Activated T-helper 9 cell treated with anti-CD3 and anti-CD28 coated beads, Interleukin-2, amount 50 U/mL, for 16 hours (primary cell): ENCODE measurements around the gene UBAC1.
A peak's percentile ranks its signal among the peaks of the same experiment; 100 is the strongest.

Experiments used
- DNase-seq: peaks from one replicate; pipeline ENCODE4 v3.0.0-alpha.2; 2020; ENCODE audit warnings: low read depth

The UBAC1 gene

DNA sequence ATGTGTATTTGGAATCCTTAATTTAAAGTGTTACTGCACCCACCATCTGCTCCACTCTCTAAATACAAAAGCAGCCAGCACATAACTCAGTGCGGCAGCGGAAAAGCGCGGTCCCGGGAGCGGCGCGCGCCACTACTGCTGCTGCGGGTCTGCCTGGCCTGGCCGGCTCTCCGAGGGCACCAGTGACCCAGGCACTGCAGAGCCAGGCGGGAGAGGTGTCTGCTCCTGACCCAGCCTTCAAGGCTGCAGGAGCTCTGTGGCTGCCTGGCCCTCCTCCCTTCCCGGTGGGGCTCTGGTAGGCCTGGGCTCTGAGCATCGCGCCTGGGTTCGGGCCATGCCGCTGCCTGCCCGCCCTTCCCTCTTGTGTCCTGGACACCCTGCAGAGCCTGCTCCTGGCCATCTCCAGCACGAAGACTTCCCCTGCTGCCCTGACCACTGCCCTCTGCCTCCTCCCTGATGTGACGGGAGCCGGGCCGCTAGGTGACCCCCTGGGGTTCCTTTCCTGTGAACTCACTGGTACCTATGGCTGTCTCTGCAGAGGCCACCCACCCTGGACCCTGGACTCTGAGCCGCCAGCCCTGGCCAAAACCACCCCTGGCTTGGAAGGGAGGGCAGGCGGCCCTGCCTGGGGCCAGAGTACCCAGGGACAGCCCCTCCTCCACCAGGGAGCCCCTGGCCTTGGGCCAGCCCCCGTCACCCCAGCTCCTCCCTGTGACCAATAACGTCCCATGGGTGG, 32.8 kb upstream of the UBAC1 start:
- no peak for DNase-seq

DNA sequence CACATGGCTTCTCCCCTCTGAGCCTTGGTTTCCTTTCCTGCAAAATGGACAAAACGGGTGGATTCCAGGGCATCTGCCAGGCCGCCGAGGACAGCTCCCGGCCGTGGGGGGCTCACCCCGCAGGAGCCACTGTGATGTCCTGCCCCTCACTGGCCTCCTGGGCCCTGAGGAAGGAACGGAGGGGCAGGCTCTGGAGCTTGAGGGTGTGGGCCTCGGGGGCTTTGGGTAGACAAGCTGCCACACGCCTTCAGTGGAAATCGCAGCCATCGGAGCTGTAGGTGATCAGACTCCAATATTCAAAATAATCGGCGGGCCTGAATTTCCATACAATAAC, 32.2 kb upstream of the UBAC1 start:
- no peak for DNase-seq

DNA sequence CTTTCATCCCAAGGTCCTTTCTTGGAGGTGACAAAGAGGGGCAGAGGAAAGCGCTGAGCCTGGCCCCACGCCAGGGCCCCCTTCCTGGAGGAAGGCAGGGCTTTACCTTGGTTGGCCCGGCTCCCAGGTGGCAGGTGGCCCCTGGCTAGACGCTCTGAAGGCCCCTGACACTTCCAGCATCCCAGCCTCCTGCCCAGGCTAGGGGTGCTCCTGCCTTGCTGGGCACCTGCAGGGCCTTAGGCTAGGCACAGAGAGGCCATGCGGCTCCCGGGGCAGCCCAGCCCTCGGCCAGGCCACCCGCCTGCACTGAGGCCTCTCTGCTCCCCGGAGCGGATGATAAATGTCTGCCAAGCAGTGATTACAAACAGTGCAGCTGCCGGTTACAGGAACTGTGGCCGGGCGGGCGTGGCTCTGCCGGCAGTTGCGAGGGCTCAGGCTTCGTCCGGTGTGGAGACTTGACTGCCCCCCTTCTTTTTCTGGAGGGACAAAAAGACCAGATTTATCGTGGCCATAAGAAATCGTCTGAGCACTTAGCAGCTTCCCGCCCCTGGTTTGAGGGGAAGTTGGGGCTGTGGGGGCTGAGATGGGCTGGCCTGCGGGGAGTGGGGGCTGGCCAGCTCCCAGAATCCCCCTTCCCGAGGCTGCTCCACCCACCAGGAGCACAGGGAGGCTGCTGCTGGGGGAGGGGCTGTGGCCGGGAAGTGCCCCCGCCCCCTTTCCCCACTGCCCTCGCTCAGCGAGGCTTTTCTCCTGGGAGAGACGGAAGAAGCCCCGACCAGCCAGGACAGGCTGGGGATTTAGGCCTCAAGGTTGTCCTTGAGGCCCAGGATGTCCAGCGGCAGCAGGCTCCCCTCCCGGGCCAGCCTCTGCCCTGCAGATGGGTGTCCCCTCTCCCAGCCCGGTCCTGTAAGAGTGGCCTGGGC, 31.6 kb upstream of the UBAC1 start:
- DNase-seq, result no peak

DNA sequence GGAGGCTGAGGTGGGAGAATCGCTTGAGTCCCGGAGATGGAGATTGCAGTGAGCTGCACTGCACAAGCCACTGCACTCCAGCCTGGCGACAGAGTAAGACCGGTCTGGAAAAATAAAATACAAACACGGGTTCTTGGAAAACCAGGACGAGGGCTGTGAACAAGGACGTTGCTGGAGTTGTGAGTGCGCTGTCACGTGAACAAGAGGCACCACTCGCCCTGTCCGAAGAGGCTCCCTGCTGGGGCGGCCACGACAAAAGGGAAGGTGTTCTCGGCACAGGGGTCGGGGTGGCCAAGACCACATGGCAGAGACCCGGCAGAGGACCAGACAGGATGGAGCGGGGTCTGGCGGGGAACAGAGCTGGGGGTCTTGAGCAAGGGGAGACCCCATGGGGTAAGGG, 30.6 kb upstream of the UBAC1 start:
- DNase-seq, result no peak

DNA sequence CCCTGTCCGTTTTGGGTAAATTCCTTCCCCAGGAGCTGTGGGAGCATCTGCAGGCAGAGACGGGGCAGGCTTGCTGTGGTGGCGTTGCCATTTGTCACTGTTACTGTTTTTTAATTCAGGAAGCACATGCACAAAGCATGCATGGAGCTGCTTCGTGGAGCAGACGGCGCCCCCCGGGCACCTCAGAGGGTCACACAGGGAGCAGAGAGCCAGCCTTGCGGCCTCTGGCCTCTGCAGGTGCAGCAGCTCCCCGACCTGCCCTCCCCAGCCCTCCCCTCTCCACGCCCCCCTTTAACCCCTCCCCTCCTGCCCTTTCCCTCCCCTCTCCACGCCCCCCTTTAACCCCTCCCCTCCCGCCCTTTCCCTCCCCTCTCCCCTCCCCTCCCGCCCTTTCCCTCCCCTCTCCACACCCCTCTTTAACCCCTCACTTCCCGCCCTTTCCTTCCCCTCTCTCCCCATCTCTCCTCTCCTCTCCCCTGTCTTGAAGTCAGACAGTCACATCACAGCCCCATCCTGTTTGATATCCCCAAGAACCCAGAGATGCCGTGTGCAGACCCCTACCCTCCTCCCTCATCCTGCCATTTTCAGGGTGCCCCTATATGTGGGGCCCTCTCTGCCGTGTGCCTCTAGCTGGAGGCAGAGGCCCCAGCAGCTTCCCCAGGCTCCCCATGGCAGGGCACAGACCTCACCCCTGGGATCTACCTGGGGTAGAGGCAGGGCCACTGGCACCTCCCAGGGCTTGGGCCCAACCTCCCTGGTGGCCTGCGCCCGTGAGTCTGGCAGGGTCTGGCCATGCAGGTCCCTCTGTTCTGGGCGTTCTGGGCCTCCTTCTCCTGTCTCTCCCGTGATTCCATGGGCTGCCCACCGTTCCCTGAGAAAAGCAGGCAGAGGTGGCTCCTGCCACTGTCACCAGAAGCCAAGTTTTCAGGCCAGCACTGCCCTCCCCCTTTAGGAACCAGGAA, 29.6 kb upstream of the UBAC1 start:
- peak; percentile 26 for DNase-seq

DNA sequence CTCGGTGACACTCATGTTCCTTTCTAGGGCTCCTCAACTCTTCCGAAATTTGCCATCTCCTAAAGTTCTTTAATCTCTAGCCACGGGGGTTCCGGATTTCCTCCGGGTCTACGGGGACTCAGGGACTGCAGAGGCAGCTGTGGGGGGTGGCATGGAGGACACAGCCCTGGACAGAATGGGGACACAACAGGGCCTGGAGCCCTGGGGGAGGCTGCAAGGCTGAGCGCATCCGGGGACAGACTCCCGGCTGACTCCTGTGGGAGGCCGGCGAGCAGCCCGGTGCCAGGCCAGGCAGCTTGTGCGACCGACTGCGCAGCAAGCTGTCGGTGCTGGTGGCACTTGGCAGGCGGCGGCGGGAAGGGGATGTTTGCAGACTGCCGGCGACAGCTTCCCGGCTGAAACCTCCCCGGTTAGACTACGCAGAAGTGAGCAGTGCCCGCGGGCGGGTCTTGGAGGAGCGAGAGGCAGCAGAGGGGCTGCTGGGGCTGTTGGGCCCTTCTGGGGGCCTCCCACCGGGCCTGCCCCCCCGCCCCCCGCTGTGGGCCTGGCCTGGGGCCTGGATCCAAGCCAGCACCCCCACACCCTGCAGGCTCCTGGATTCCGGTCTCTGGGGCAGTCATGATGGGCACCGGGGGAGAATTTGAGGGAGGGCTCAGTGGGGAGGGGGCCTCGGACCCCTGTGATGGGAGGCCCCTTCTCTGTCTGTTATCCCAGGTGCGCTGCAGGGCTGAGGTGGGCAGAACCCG, 28.7 kb upstream of the UBAC1 start:
- DNase-seq, result no peak

DNA sequence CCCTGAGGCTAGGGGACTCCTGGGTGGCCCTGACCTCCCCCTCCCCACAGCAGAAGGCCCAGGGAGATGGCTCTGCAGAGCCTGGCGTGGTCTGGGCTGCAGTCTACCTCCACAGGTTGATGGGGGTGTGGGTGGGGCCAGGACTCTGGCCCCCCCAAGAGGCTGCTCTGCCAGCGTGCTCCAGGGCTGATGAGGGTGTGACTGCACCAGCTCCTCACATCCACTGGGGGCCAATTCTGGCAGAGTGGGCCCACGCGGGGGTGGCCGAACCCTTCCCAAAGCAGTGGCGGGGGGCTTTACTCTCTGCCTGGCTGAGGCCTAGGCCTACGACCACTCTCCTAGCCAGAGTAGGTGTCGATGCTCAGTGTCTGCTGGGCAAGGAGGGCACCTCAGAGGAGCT, 28.0 kb upstream of the UBAC1 start:
- no peak for DNase-seq

DNA sequence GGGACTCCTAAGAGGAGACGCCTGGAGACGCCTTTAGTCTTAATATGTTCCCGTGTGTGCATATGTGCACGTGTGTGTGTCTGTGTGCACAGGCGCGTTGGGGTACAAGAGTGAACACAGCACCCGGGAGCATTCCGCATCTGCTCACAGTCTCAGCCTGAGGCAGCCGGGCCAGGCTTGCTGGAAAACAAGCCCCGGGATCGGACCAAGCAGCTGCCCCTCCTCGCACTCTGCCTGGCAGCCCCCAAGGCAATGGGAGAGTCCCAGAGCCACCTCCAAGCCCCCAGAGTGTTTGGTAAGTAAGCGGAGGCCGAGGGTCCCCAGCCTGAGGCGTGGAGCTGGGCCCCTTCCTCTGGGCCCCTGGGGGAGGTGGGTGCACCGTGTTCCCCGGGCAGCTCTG, 27.3 kb upstream of the UBAC1 start:
- DNase-seq, result no peak

DNA sequence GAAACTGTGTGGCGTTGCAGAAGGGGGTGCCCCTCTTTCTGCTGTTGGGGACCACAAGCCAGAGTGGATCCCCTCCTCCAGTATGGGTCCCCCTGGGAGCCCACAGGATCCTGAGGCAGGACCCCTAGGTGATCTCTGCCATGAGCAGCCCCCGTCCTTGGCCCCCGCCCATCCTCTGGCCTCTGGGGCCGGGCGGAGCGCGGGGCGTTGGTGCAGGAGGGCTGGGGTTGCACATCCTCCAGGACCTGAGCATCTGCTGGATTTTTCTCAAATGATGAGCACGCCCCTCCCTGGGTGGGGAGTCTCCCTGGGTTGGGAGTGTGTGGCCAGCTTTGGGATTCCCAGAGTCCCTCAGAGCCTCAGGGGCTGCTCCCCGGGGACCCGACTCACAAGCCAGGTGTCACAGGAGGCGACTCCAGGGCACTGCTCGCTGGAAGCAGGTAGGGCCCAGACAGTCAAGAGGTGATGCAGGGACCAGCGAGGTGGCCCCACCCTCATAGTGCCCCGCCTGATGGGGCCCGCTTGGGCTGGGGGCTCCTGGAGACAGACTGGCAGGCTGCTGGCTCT, 26.7 kb upstream of the UBAC1 start:
- no peak for DNase-seq

DNA sequence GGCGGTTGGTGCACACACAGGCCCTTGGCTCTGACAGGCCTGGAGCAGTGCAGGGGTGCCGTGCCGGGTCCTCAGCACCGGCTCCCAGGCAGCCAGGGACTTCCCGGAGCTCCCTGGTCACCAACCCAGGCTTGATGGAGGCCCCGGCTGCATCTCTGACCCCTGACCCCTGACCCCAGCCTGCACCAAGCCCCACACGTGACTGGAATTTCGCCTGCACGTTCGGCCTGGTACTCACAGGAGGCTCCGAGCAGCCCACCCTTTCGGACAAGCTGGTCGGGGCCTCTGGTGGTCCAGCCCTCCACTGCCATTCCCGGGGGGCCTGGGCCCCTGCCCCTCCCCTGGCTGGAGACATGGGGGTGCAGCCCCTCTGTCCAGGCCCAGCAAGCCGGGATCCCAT, 25.4 kb upstream of the UBAC1 start:
- DNase-seq, result no peak

DNA sequence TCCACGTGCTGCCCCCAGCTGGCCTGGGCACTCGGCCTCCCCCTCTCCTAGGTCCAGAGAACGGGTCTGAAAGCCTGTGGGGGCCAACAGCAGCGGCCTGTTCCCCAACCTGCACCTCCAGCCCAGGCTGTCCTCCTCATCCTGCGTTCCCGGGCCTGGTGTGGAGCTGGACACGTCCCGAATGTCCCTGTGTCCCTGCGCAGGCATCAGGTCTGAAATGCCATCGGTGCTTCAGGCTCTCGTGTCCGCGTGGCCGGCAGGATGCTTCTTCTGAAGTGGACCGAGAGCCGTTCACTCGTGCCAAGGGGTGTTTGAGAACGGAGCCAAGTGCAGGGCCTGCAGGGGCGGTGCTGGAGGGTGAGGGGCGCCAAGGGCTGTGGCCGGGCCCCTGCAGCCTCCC, 24.7 kb upstream of the UBAC1 start:
- no peak for DNase-seq

DNA sequence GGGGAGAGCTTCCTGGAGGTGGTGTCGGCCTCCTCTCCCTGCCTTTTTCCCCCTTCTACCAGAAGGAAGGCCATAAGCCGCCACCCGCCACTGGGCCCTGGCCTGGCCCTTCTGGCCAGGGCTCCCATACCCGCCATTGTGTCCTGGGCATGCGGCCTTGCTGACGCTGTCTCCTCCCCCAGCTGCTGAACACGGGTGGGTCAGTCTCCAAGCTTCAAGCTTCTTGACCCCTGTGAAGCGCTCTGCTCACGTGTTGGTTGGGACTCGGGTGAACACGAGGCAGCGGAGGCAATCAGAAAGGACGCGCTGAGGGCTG, 24.2 kb upstream of the UBAC1 start:
- no peak for DNase-seq

DNA sequence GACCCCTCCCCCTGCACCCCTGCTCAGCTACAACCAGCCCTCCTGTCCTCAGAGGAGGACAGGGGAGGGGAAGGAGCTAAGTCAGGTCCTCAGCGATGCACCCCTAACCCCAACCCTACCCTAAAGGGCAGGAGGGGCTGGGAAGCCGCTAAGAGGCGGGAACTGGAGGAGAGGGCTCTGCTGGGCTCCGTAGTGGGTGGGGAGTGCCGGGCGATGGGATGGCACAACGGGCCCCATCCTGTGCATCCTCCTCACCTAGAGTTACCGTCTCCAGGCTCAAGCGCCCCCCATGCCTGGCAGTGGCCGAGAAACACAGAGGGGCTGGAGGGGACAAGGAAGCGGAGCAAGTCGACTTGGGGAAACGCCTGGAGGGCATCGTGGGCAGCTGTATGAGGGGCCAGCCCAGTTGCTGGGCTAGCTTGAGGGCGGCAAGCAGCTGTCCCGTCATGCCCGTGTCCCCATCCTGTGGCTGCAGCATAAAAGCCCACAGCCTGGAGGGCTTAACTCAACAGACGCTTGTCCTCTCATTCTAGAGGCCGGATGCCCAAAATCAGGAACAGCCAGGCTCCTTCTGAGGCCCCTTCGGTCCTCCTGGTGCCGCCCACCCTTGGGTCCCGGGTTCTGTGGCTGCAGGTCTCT, 23.0 kb upstream of the UBAC1 start:
- no peak for DNase-seq

DNA sequence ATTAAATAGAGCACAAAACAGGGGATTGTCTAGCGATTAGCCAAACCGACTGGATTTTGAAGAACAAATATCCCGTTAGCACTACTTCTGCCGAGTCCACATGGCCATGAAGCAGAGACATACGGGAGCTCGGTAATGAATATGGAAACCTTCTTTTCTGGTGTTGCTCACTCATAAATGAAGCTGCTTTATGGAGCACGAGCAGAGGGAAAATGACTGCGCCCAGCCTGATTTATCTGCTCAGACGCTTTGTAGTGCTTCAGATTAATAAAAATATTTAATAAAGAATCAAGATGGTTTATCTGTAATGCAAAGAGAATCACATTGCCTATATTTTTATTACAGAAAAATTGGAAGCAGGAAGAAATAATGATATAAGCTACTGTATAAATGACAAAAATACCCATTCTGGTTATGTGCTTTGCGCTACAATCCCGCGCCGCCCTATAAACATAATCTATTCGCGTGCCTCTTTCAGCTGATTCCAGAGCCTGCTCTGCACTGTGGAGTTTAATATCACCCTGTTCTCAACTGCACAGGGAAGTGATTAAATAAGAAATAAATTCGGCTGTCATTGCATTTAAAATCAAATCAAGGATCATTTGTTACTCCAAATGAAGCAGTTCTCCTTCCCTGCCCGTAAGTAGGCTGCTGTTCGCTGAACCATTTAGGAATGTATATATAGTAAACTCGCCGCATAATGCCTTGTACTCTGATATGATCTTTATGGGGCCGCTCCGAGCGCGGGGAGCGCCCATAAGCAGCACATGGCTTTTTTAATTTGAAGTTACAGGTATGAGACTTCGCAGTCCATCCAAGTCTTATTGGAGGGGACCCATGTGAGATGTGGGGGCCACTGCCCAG, 22.3 kb upstream of the UBAC1 start:
- DNase-seq, result no peak

DNA sequence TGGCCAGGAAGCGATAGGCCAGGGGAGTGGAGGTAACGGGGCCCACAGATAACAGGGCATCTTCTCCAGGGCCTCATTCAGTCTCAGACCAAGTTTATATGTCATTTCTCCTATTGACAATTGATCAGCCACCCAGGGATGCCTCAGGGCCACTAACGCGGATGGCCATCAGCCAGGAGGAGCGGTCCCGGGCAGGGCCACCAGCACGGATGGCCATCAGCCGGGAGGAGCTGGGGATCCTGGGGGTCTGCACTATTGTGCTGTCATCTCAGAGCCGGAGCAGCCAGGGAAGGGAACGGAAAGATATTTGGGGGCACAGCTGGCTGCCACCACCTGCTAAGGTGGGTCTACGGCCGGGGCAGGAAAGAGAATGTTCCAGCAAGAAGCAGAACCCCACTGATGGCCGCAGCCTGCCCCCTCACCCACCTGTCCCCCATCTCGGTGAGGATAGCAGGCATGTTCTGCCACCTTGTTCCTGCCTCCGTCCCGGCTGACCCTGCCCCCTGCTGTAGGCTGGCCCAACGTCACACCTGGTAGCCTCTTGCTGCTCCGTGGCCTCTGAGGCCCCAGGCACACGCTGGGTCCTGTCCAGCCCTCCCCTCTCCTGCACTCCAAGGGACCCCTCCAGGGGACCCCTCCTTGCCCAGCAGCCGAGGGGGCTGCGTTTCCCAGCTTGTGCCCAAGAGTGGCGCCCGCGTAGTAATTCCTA, 21.5 kb upstream of the UBAC1 start:
- no peak for DNase-seq

DNA sequence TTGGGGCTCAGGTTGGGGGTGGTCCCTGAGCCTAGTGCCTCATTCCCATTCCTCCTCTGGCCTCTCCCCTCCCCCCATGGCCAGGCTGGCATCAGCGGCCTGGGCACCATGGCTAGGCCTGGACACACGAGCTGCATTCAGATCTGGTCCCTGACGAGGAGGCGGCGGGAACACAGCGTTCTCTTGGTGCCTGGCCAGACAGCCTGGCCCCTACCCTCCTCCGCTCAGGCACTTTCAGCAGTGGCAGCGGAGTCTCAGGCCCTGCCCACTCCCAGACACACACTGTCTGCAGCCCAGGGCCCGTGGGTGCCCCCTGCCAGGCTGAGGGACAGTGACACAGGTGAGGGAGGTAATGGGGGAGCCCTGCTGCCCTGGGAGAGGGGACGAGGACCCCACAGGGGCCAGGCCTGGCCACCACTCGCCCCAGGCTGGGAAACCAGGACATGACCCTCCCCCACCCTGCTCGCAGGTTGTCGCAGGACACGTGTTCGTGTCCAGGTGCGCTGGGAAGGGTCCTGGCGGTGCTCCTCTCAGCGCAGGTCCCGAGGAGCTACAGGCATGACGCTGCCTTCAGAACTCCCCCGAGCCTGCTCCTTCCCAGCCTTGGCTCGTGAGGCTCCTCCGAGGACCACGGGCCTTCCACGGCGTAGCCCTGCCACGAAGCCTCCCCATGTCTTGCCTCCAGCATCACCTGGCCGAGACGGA, 19.9 kb upstream of the UBAC1 start:
- DNase-seq, result no peak

DNA sequence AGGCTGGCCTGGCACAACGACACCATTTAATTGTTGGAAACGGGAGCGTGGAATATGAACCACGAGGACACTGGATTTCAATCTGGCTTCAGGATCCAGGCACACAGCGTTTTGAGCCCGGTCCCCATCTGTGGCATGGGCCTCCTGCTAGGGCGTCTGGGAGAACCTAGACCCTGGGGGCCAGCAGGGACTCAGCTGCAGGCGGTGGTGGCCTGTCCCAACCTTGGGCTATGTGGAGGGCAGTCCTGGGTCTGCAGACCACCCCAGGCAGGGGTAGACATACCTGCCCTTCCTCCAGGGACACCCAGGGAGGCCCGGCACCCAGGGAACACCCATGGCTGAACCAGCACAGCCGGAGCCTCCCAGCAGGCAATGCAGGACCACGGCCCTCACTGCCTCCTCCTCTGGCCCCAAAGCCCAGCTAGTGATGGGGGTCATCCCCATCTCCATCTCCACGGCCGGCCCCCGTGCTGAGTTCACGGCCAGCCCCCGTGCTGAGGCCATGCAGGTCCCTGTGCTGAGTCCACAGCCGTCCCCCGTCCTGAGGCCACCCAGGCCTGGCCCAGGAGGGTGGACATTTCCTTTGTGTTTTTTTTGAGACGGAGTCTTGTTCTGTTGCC, 18.5 kb upstream of the UBAC1 start:
- no peak for DNase-seq
